WERI-Rb-1 (cell line): Measurements from ENCODE around the gene REL.

Experiments
- DNase-seq: peaks from one replicate; pipeline ENCODE4 v3.0.0-alpha.2; 2020
- H3K27ac ChIP-seq: fragments of 250-450 bp; sonication (Bioruptor Pico); 2 replicates; pipeline ENCODE4 v1.5.1; 2020; ENCODE audit warnings: mild to moderate bottlenecking, moderate library complexity
- H3K27me3 ChIP-seq: fragments of 250-450 bp; sonication (Bioruptor Pico); 2 replicates; pipeline ENCODE4 v1.5.1; 2021; ENCODE audit warnings: mild to moderate bottlenecking, low read depth, moderate library complexity; ENCODE audit not compliant: insufficient read depth, severe bottlenecking
- H3K36me3 ChIP-seq: fragments of 250-450 bp; sonication (Bioruptor Pico); 2 replicates; pipeline ENCODE4 v1.5.1; 2020; ENCODE audit warnings: mild to moderate bottlenecking, moderate library complexity
- H3K4me3 ChIP-seq: 2 replicates; pipeline ENCODE4 v1.5.1; 2011; ENCODE audit warnings: low read depth, mild to moderate bottlenecking, control low read depth, low read length
- H3K9me3 ChIP-seq: fragments of 250-450 bp; sonication (Bioruptor Pico); 2 replicates; pipeline ENCODE4 v1.5.1; 2021; ENCODE audit warnings: mild to moderate bottlenecking, moderate library complexity; ENCODE audit not compliant: severe bottlenecking
- TF ChIP-seq, protein P1 (sequence below): IDR thresholded peaks from 2 replicates; pipeline ENCODE4 v1.5.1; 2011; ENCODE audit warnings: low read depth, mild to moderate bottlenecking, control low read depth, inconsistent platforms, low read length

The REL gene

GRCh38 chr2:60948926-60949579, 67.7 kb downstream of the REL start:
- Histone ChIP-seq H3K27ac (no peak overlapping the region), H3K9me3 (no peaks in the 10 kb centered on the region), H3K36me3 (no peaks in the 10 kb centered on the region), H3K4me3 (no peak overlapping the region), H3K27me3 (no peaks in the 10 kb centered on the region)
- no peak for DNase-seq
- TF ChIP-seq, protein P1, sequence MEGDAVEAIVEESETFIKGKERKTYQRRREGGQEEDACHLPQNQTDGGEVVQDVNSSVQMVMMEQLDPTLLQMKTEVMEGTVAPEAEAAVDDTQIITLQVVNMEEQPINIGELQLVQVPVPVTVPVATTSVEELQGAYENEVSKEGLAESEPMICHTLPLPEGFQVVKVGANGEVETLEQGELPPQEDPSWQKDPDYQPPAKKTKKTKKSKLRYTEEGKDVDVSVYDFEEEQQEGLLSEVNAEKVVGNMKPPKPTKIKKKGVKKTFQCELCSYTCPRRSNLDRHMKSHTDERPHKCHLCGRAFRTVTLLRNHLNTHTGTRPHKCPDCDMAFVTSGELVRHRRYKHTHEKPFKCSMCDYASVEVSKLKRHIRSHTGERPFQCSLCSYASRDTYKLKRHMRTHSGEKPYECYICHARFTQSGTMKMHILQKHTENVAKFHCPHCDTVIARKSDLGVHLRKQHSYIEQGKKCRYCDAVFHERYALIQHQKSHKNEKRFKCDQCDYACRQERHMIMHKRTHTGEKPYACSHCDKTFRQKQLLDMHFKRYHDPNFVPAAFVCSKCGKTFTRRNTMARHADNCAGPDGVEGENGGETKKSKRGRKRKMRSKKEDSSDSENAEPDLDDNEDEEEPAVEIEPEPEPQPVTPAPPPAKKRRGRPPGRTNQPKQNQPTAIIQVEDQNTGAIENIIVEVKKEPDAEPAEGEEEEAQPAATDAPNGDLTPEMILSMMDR = no peak

- Histone ChIP-seq H3K36me3 (no peaks in the 10 kb centered on the region), H3K27ac (no peak overlapping the region)
- TF ChIP-seq, protein P1 = no peak
Observed at GRCh38 chr2:60954139-60954538, 72.8 kb downstream of the REL start.

GRCh38 chr2:60957224-60957623, 75.8 kb downstream of the REL start:
- no peak overlapping the region for H3K27ac ChIP-seq
- no peaks in the 10 kb centered on the region for H3K36me3 ChIP-seq
- H3K4me3 ChIP-seq = no peak overlapping the region
- no peak for DNase-seq
- H3K27me3 ChIP-seq = no peaks in the 10 kb centered on the region
- no peaks in the 10 kb centered on the region for H3K9me3 ChIP-seq
- TF ChIP-seq, protein P1 = no peak

More at GRCh38 chr2:60954139-60954538, 72.8 kb downstream of the REL start:
- no peaks in the 10 kb centered on the region for H3K27me3 ChIP-seq
- no peak for DNase-seq
- no peaks in the 10 kb centered on the region for H3K9me3 ChIP-seq
- H3K4me3 ChIP-seq = no peak overlapping the region

- Histone ChIP-seq H3K27me3 (no peaks in the 10 kb centered on the region), H3K36me3 (no peaks in the 10 kb centered on the region), H3K4me3 (no peak overlapping the region), H3K27ac (no peak overlapping the region), H3K9me3 (no peaks in the 10 kb centered on the region)
- DNase-seq = no peak
- TF ChIP-seq, protein P1 = no peak
Observed at GRCh38 chr2:60957643-60958042, 76.3 kb downstream of the REL start.

DNA sequence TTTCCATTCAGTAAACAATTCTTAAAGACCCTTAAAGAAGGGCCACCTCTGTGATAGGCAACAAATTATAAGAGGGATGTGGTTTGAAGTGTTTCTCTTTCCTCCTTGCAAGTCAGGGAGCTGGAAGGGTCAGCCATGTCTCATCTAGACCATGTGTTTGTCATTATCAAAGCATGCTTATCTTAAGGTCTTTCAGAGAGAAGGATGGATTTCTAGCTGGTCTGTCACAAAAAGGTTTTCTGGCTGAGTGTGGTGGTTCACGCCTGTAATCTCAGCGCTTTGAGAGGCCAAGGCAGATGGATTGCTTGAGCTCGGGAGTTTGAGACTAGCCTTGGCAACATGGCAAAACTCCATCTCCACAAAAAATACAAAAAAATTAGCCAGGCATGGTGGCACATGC, 77.0 kb downstream of the REL start:
- Histone ChIP-seq H3K9me3 (no peaks in the 10 kb centered on the region), H3K36me3 (no peaks in the 10 kb centered on the region), H3K4me3 (no peak overlapping the region), H3K27ac (no peak overlapping the region), H3K27me3 (no peaks in the 10 kb centered on the region)
- TF ChIP-seq, protein P1 = no peak
- no peak for DNase-seq

DNA sequence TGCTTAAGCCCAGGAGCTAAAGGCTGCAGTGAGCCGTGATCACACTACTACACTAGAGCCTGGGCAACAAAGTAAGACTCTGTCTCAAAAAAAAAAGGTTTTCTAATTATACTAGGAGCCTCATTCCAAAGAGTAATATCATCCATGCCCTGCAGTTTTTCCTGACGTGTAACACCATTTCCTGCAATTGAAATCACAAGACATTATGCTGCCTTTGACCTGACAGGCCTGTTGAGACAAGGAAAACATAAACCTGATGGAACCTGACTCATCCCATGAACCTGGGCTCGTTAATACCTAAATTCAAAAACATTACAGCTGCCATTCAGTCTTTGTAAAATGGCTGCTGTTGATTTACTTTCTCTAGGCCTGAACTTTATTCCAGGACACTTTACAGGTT, 77.4 kb downstream of the REL start:
- H3K36me3 ChIP-seq = no peaks in the 10 kb centered on the region

More for the DNA sequence above, 77.4 kb downstream of the REL start:
- no peak overlapping the region for H3K4me3 ChIP-seq
- DNase-seq = no peak
- no peaks in the 10 kb centered on the region for H3K9me3 ChIP-seq
- H3K27ac ChIP-seq = no peak overlapping the region
- TF ChIP-seq, protein P1 = no peak
- no peaks in the 10 kb centered on the region for H3K27me3 ChIP-seq
